HAP-1 (cell line): ENCODE data around the gene SLC25A11.
A peak's percentile ranks its signal among the peaks of the same experiment; 100 is the strongest.
"Not testable (repeated sequence)": the region's sequence is repeated elsewhere in the genome, so short reads cannot be mapped to it uniquely, and the experiment has no call there.

Source experiments
- DNase-seq, 2 experiments: peaks; one replicate each; pipeline ENCODE4 v3.0.0-alpha.2; 2016 to 2020; ENCODE audit warnings: low spot score in 2 of 2
- H3K27me3 ChIP-seq: fragments of 250-450 bp; sonication (Bioruptor Pico); 2 replicates; pipeline ENCODE4 v1.5.1; 2020; ENCODE audit warnings: low read depth, mild to moderate bottlenecking, moderate library complexity
- H3K36me3 ChIP-seq: fragments of 250-450 bp; sonication (Bioruptor Pico); replicated peaks from 2 replicates; pipeline ENCODE4 v1.5.1; 2020; ENCODE audit warnings: mild to moderate bottlenecking
- H3K4me1 ChIP-seq: fragments of 250-450 bp; sonication (Bioruptor Pico); 2 replicates; pipeline ENCODE4 v1.5.1; 2020; ENCODE audit warnings: mild to moderate bottlenecking
- H3K4me3 ChIP-seq: fragments of 250-450 bp; sonication (Bioruptor Pico); 2 replicates; pipeline ENCODE4 v1.5.1; 2020; ENCODE audit warnings: mild to moderate bottlenecking, moderate library complexity
- H3K9me3 ChIP-seq: fragments of 250-450 bp; sonication (Bioruptor Pico); 2 replicates; pipeline ENCODE4 v1.5.1; 2020; ENCODE audit warnings: mild to moderate bottlenecking, moderate library complexity
- in situ Hi-C: fragments of 300-500 bp; cut with MboI; formaldehyde crosslinking; loops from 3 replicates; pipeline ENCODE4 v1.14.3; 2020; ENCODE audit warnings: low sequenced_read_pairs, inconsistent platforms, mixed read lengths

The SLC25A11 gene

GRCh38 chr17:4932756-4933155, 7.1 kb downstream of the SLC25A11 start:
- H3K4me1 ChIP-seq, result no peaks in the 10 kb centered on the region
- peaks cover 12% of the 10 kb centered on the region for H3K36me3 ChIP-seq
- DNase-seq, result no peak
- H3K4me3 ChIP-seq, result no peak overlapping the region
- no peaks in the 10 kb centered on the region for H3K9me3 ChIP-seq
- in situ Hi-C loops, result no loop called here
- H3K27me3 ChIP-seq, result no peaks in the 10 kb centered on the region

GRCh38 chr17:4931963-4932362, 7.9 kb downstream of the SLC25A11 start, which contains the start of gene GP1BA:
TSS of gene GP1BA (plus strand) at chr17:4932277. CDS start at chr17:4932605, 328 bp downstream.
- H3K27me3 ChIP-seq, result no peaks in the 10 kb centered on the region
- H3K36me3 ChIP-seq, result peaks cover 4% of the 10 kb centered on the region; the same call in 1 of the 2 replicates
- H3K4me3 ChIP-seq, result no peak within 1 kb of the TSS
- H3K4me1 ChIP-seq, result no peaks in the 10 kb centered on the region
- in situ Hi-C loops, result no loop called here
- DNase-seq, result no peak
- H3K9me3 ChIP-seq, result no peaks in the 10 kb centered on the region

GRCh38 chr17:4928881-4929280, 11.0 kb downstream of the SLC25A11 start:
- in situ Hi-C loops, result no loop called here
- H3K36me3 ChIP-seq, result no peaks in the 10 kb centered on the region
- no peak overlapping the region for H3K4me3 ChIP-seq
- H3K27me3 ChIP-seq, result no peaks in the 10 kb centered on the region
- H3K9me3 ChIP-seq, result no peaks in the 10 kb centered on the region
- H3K4me1 ChIP-seq, result no peaks in the 10 kb centered on the region
- no peak for DNase-seq

GRCh38 chr17:4926577-4927335, 13.1 kb downstream of the SLC25A11 start:
- H3K27me3 ChIP-seq, H3K4me3 ChIP-seq, H3K9me3 ChIP-seq, DNase-seq, H3K4me1 ChIP-seq, in situ Hi-C loops, H3K36me3 ChIP-seq: not testable (repeated sequence)

GRCh38 chr17:4921320-4921719, 18.5 kb downstream of the SLC25A11 start:
- no peak overlapping the region for H3K4me3 ChIP-seq
- H3K9me3 ChIP-seq, result no peaks in the 10 kb centered on the region
- no peaks in the 10 kb centered on the region for H3K36me3 ChIP-seq
- in situ Hi-C loops, result no loop called here
- H3K27me3 ChIP-seq, result no peaks in the 10 kb centered on the region
- peaks cover under 1% of the 10 kb centered on the region; the same call in 1 of the 2 replicates for H3K4me1 ChIP-seq
- DNase-seq, result no peak

GRCh38 chr17:4920351-4921048, 19.3 kb downstream of the SLC25A11 start:
- Histone ChIP-seq H3K4me3 (no peak overlapping the region), H3K4me1 (peaks cover 3% of the 10 kb centered on the region; the same call in 1 of the 2 replicates), H3K36me3 (no peaks in the 10 kb centered on the region), H3K27me3 (no peaks in the 10 kb centered on the region), H3K9me3 (no peaks in the 10 kb centered on the region)
- in situ Hi-C loops, result no loop called here
- no peak for DNase-seq

- Histone ChIP-seq H3K9me3 (no peaks in the 10 kb centered on the region), H3K27me3 (no peaks in the 10 kb centered on the region), H3K4me3 (no peak overlapping the region), H3K4me1 (peaks cover 3% of the 10 kb centered on the region; the same call in 1 of the 2 replicates), H3K36me3 (no peaks in the 10 kb centered on the region)
- in situ Hi-C loops, result loop anchor here (10.0 kb wide), 1 partner anchor 145 kb away; no protein-coding TSS in a partner anchor
- DNase-seq, result no peak
Measured at GRCh38 chr17:4919511-4920047, 20.3 kb downstream of the SLC25A11 start.

GRCh38 chr17:4914551-4914950, 25.3 kb downstream of the SLC25A11 start:
- not testable (repeated sequence) for H3K36me3 ChIP-seq, H3K27me3 ChIP-seq, H3K4me3 ChIP-seq, DNase-seq, H3K9me3 ChIP-seq, H3K4me1 ChIP-seq
- in situ Hi-C loops, result loop anchor here (10.0 kb wide), 1 partner anchor 150 kb away; no protein-coding TSS in a partner anchor

- Histone ChIP-seq H3K9me3 (no peaks in the 10 kb centered on the region), H3K27me3 (no peaks in the 10 kb centered on the region), H3K36me3 (no peaks in the 10 kb centered on the region), H3K4me3 (no peak overlapping the region), H3K4me1 (peaks cover 3% of the 10 kb centered on the region; the same call in 1 of the 2 replicates)
- DNase-seq, result no peak
- in situ Hi-C loops, result loop anchor here (10.0 kb wide), 1 partner anchor 151 kb away; no protein-coding TSS in a partner anchor
Measured at GRCh38 chr17:4913994-4914393, 25.9 kb downstream of the SLC25A11 start.

- Histone ChIP-seq H3K27me3 (no peaks in the 10 kb centered on the region), H3K4me1 (no peaks in the 10 kb centered on the region), H3K9me3 (no peaks in the 10 kb centered on the region), H3K4me3 (no peak overlapping the region), H3K36me3 (no peaks in the 10 kb centered on the region)
- peak; percentile 73 to 87 for DNase-seq
- in situ Hi-C loops, result no loop called here
Measured at GRCh38 chr17:4908711-4909496, 30.9 kb downstream of the SLC25A11 start.

GRCh38 chr17:4908301-4908700, 31.5 kb downstream of the SLC25A11 start:
- H3K9me3 ChIP-seq, result no peaks in the 10 kb centered on the region
- no peaks in the 10 kb centered on the region for H3K4me1 ChIP-seq
- in situ Hi-C loops, result no loop called here
- no peak for DNase-seq
- no peaks in the 10 kb centered on the region for H3K36me3 ChIP-seq
- H3K27me3 ChIP-seq, result no peaks in the 10 kb centered on the region
- no peak overlapping the region for H3K4me3 ChIP-seq

GRCh38 chr17:4906642-4907041, 33.2 kb downstream of the SLC25A11 start:
- H3K4me3 ChIP-seq, H3K36me3 ChIP-seq, DNase-seq, H3K9me3 ChIP-seq, H3K27me3 ChIP-seq, in situ Hi-C loops, H3K4me1 ChIP-seq: not testable (repeated sequence)

GRCh38 chr17:4903051-4903818, 36.6 kb downstream of the SLC25A11 start, which contains the start of gene CHRNE:
TSS of gene CHRNE (minus strand) at chr17:4903098. CDS start at chr17:4903063, 35 bp downstream.
- no peaks in the 10 kb centered on the region for H3K4me1 ChIP-seq
- H3K9me3 ChIP-seq, result no peaks in the 10 kb centered on the region
- H3K4me3 ChIP-seq, result no peak within 1 kb of the TSS
- DNase-seq, result peak; percentile 63 to 90
- H3K36me3 ChIP-seq, result no peaks in the 10 kb centered on the region; the same call in 1 of the 2 replicates
- in situ Hi-C loops, result no loop called here
- H3K27me3 ChIP-seq, result no peaks in the 10 kb centered on the region
